OCI-LY1 (cell line): ENCODE measurements around the gene GRK5.

ENCODE experiments used
- EZH2 ChIP-seq: fragments of 200-600 bp; sonication (generic), shearing (Covaris generic); IDR thresholded peaks from 2 replicates; pipeline ENCODE4 v1.8.0; 2017; ENCODE audit warnings: borderline replicate concordance, mixed run types, mild to moderate bottlenecking, antibody characterized with exemption, low read length, moderate library complexity, mixed read lengths
- TF ChIP-seq, protein P1 (sequence below): fragments of 200-600 bp; sonication (generic), shearing (Covaris generic); IDR thresholded peaks from 2 replicates; pipeline ENCODE4 v1.5.1; 2017; ENCODE audit warnings: mild to moderate bottlenecking, antibody characterized with exemption, low read length, moderate library complexity, mixed read lengths

DNA sequence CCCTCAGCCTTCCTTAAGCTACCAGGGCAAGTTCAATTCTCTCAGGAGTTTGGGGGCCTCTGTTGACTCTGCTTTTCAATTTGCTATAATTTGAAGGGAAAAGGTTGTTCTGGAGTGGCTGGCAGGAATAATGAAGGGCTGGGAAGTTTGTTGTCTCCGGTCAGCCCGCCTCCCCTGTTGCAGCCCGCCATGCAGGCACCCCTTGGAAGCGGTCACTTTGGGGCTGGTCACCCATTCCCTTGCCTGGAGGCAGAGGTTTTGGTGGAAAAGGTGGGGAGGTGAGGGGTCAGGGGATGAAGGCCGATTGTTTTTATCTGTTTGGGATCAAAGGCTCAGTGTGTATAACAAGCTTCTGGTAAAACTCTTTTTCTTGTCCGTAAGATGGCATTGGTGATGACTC, 79.1 kb downstream of the GRK5 start:
- TF ChIP-seq, protein P1, sequence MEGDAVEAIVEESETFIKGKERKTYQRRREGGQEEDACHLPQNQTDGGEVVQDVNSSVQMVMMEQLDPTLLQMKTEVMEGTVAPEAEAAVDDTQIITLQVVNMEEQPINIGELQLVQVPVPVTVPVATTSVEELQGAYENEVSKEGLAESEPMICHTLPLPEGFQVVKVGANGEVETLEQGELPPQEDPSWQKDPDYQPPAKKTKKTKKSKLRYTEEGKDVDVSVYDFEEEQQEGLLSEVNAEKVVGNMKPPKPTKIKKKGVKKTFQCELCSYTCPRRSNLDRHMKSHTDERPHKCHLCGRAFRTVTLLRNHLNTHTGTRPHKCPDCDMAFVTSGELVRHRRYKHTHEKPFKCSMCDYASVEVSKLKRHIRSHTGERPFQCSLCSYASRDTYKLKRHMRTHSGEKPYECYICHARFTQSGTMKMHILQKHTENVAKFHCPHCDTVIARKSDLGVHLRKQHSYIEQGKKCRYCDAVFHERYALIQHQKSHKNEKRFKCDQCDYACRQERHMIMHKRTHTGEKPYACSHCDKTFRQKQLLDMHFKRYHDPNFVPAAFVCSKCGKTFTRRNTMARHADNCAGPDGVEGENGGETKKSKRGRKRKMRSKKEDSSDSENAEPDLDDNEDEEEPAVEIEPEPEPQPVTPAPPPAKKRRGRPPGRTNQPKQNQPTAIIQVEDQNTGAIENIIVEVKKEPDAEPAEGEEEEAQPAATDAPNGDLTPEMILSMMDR = no peak
- no peak for TF ChIP-seq EZH2
